ENCODE results near the gene EPRS1. TPM values are rescaled to one million over a fixed set of nuclear protein-coding genes. Genes with fewer than 3 reads are reported as not detected.

Gene EPRS1
- total and polyA plus RNA-seq, 10 donors: 34.6 to 72.2 (median 58.3) TPM

- intact Hi-C loops (cut with DNase I; ENCODE audit: low total_unique reads): no loop called here
- Histone ChIP-seq H3K4me3 (no peak overlapping the region), H3K36me3 (peaks cover 0 to 78% (median 24%) of the 10 kb centered on the region in 6 donors), H3K27me3 (replicated peaks in 1 of 7) (no peaks in the 10 kb centered on the region), H3K9me3 (no peaks in the 10 kb centered on the region), H3K27ac (no peak overlapping the region), H3K4me1 (no peaks in the 10 kb centered on the region)
- DNase-seq: no peak
- no peak for TF ChIP-seq CTCF (IDR thresholded peaks at IDR 0.05 in 8 of 11, conservative IDR thresholded peaks at IDR 0.05 in 3 of 11)
- no peak for TF ChIP-seq POLR2AphosphoS5 (IDR thresholded peaks at IDR 0.05)
- TF ChIP-seq POLR2A (IDR thresholded peaks at IDR 0.05): no peak
- WGBS, 5 donors: 97 to 100% (median 98%) methylated on average over 3 of the region's 3 CpGs
These were observed 31.6 kb upstream of the EPRS1 start for GRCh38 chr1:220077887-220078286.

- 94 to 99% (median 96%) methylated on average over 4 of the region's 4 CpGs for WGBS, 5 donors
- Histone ChIP-seq H3K36me3 (peaks cover 0 to 80% (median 32%) of the 10 kb centered on the region in 6 donors), H3K27me3 (replicated peaks in 1 of 7) (no peaks in the 10 kb centered on the region), H3K4me3 (no peak overlapping the region), H3K27ac (no peak overlapping the region), H3K4me1 (no peaks in the 10 kb centered on the region), H3K9me3 (no peaks in the 10 kb centered on the region)
- intact Hi-C loops (cut with DNase I; ENCODE audit: low total_unique reads): no loop called here
- TF ChIP-seq POLR2A (IDR thresholded peaks at IDR 0.05) (no peak), POLR2AphosphoS5 (IDR thresholded peaks at IDR 0.05) (no peak), CTCF (IDR thresholded peaks at IDR 0.05 in 8 of 11, conservative IDR thresholded peaks at IDR 0.05 in 3 of 11) (no peak)
- no peak for DNase-seq
These were observed 30.8 kb upstream of the EPRS1 start for GRCh38 chr1:220076861-220077762.

GRCh38 chr1:220067269-220068204 lies 21.2 kb upstream of the EPRS1 start:
- Histone ChIP-seq H3K27me3 (replicated peaks in 1 of 7) (no peaks in the 10 kb centered on the region), H3K36me3 (peaks cover 0 to 94% (median 64%) of the 10 kb centered on the region in 6 donors), H3K9me3 (peaks cover 0 to 3% (median 0%) of the 10 kb centered on the region in 8 donors), H3K4me3 (no peak overlapping the region), H3K27ac (no peak overlapping the region), H3K4me1 (no peaks in the 10 kb centered on the region)
- TF ChIP-seq POLR2A (IDR thresholded peaks at IDR 0.05) (no peak), CTCF (IDR thresholded peaks at IDR 0.05 in 8 of 11, conservative IDR thresholded peaks at IDR 0.05 in 3 of 11) (no peak)
- WGBS, 5 donors: 91 to 98% (median 96%) methylated on average over 3 of the region's 3 CpGs
- no peak for DNase-seq
- intact Hi-C loops (cut with DNase I; ENCODE audit: low total_unique reads): no loop called here

Data from spleen (tissue), 11 donors.